ENCODE data around the gene TMEM52.
"Not testable (repeated sequence)": the region's sequence is repeated elsewhere in the genome, so short reads cannot be mapped to it uniquely, and the experiment has no call there.

Gene TMEM52

GRCh38 chr1:1893997-1894353 is 25.1 kb downstream of the TMEM52 start:
- DNase-seq (ENCODE audit: low spot score), result no peak

DNA sequence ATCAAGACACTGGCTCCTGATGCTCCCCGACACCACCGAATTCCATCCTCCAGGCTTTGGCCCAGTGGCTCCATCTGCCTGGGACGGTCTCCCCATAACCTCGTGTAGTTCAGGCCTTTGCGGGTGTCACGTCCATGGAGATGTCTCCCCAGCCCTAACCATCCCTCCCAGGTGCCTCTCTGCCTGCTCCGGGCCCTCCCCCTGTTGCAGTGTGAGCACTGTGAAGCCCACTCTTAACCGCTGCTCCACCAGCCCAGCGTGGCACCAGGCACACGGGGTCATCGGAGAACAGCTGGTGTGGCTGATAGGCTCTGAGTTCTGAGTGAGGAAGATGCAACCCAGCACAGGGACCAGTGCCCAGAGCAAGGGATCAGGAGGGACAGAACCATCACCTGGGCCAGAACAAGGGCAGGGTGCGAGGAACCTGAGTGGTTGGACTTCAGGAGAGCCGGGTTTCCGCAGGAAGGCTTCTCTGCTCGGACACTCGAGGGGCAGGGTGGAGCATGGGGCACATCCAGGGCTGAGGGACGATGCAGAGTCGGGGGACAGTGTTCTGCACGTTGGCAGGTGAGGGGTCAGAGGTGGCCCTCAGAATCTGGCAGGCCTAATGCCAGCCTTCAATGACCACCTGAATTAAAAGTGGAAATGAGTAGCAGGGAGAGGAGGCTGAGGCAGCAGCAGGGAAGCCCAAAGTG is 25.6 kb downstream of the TMEM52 start:
- no peak for DNase-seq (ENCODE audit: low spot score)

GRCh38 chr1:1892763-1893120 is 26.3 kb downstream of the TMEM52 start:
- no peak for DNase-seq (ENCODE audit: low spot score)

DNA sequence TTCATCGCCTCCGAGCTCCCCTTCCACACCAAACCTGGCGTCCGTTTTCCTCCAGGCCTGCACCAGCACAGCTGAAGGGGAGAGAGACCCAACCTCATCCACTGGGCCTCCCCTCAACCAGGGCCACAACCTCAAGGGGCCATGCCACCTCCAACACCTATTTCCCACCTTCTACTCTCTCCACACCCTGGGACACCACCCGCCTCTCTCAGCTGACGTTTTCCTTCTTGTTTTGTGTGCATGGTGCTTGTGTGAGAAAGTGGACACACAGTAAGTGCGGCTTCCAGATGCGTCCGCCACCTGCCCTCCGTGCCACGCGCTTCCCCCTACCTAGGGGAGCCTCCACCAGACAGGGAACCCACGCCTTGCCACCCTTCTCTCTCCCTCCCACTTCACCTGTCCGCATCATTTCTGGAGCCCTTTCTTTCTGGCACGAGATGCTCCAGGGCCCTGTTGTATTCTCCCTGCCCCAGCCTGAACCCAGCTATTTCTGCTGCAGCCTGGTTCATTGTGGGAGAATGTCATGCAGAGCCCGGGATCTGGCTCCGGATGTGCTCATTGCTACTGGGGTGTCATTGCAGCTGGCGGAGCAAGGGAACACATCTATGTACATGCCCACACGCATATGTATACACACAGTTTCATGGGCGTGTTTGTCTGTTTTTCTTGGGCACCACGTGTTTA is 26.9 kb downstream of the TMEM52 start:
- DNase-seq (ENCODE audit: low spot score), result no peak

GRCh38 chr1:1891349-1892078 is 27.6 kb downstream of the TMEM52 start:
- DNase-seq (ENCODE audit: low spot score), result peak; percentile 61

DNA sequence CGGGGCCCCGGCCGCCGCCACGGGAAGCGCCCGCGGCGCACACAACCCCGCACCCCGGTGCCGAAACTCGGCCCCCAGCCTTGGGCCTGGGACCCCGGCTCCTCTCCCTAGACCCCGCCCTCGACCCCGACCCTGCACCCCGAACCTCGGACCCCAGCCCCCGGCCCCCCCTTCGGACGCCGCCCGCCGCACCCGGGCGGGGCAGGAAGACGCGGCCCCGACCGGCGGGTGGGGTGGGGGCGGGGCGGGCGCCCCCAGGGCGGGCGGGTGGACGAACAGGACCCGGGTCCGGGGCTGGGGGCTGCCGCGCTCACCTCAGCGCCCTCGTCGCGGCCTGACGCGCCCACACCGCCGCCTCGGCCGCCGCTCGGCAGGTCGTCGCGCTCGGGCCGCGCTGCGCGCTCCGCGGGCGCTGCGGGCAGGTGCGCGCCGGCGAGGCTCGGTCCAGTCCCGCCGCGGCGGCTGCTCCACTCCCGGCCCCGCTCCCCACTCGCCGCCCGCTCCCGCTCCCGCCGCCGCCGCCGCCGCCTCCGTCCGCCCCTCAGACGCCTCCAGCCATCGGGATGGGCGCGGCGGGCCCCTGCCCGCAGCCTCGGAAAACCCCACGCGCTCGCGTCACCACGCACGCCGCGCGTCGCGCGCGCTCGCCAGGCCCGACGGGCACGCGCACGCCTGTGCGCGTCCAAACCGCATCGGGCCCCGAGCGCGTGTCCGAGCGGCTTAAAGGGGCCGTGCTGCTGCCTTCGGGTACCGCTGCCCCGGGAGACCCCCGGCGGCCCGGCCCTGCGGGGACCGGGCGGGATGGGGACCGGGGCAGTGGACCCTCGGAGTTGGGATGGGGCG is 28.4 kb downstream of the TMEM52 start, which contains the start of gene GNB1:
GNB1 (minus strand) TSS at position 582 of the 843 bp plus-strand sequence. CDS start 65,634 bp downstream, outside the sequence.
- DNase-seq (ENCODE audit: low spot score), result peak; percentile 88

DNA sequence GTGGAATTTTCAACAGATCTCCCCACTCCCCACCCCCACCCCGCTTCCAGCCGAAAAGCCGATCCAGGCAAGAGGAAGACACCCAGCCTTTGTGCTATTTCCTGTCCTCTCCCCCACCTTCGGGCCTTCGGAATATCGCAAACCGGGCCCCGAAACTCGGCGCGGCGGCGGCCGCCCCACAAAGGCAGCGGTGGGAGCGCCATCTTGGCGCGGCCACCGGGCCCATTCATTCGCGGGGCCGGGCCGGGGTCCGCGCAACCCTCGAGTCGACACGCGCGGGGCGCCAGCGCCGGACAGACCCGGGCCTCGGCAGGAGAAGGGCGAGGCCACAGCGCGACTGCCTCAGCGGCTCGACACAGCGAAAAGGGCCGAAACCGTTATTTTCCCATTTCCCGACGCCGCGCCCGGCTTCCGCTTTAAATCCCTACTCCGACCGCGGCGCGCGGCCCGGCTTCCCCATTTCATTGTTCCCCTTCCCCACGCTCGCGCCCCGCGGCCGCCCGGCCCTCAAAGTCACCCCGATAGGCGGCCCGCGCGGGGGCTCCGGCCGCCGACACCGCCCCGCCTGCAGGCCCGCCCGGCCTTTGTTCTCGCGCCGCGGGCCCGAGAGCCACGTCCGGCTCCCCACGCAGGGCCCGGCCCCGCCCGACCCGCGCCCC is 29.1 kb downstream of the TMEM52 start:
- DNase-seq (ENCODE audit: low spot score), result no peak

DNA sequence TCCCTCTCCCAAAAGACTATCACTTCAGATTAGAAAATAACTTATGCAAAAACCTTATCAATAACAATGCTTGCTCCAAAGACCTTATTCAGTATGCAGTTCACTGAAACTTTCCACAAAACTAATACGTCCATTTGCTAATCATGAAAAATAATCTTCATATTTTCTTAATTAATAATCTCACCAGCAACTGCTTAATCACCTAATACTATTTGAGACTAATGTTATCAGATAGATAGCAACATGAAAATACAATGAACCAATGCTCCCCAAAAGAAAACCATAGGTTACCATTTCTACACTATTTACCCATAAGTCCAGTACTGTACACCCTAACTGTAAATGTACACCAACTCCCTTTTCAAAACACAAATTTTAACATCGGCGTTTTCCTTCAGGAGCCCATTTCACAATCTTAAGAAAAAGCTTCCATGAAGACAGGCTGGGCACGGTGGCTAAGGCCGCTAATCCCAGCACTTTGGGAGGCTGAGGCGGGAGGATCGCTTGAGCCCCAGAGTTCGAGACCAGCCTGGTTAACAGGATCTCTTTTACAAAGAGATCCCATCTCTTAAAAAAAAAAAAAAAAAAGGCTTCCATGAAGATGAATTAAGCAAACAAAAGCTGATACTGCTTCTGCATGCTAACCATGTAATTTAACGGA is 29.9 kb downstream of the TMEM52 start:
- no peak for DNase-seq (ENCODE audit: low spot score)

DNA sequence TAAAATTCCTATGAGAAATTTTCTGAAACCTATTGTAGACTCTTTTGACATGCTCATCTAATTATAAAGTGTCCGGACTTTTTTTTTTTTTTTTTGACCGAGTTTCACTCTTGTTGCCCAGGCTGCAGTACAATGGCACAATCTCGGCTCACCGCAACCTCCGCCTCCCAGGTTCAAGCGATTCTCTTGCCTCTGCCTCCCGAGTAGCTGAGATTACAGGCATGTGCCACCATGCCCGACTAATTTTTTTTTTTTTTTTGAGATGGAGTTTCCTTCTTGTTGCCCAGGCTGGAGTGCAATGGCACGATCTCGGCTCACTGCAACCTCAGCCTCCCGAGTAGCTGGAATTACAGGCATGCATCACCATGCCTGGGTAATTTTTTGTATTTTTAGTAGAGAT is 35.2 kb downstream of the TMEM52 start:
- not testable (repeated sequence) for DNase-seq (ENCODE audit: low spot score)

DNA sequence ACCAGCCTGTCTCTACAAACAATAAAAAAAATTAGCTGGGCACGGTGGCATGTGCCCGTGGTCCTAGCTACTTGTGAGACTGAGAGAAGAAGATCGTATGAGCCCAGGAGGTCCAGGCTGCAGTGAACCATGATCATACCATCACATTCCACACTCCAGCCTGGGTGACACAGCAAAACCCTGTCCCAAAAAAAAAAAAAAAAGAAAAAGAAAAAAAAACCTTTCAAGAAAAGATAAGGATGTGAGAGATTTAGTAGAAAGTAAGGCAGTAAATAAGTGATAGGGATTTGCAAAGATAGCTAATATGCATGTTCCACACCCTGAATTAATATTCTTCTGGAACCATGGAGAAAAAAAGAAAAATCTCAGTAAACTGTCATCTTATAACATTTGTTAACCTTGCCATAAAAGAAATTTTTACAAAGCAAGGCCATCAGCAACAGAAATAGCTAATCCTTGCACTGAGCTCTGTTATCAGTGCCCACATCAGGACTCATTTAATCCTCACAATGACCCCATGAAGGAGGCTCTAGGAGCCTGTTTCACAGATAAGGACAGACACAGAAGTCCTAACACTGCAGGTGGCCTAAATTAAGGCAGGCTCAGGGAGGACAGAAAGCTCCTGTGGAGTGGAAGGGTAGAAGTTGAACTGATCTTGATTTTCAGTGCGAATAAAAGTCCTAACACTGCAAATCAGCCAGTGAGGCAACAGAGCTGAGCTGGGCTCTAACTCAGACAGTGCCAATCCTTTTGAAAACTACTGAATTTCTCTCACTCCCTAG is 35.8 kb downstream of the TMEM52 start:
- DNase-seq (ENCODE audit: low spot score), result no peak

- no peak for DNase-seq (ENCODE audit: low spot score)
Measured at GRCh38 chr1:1881727-1882126, 37.4 kb downstream of the TMEM52 start.

DNA sequence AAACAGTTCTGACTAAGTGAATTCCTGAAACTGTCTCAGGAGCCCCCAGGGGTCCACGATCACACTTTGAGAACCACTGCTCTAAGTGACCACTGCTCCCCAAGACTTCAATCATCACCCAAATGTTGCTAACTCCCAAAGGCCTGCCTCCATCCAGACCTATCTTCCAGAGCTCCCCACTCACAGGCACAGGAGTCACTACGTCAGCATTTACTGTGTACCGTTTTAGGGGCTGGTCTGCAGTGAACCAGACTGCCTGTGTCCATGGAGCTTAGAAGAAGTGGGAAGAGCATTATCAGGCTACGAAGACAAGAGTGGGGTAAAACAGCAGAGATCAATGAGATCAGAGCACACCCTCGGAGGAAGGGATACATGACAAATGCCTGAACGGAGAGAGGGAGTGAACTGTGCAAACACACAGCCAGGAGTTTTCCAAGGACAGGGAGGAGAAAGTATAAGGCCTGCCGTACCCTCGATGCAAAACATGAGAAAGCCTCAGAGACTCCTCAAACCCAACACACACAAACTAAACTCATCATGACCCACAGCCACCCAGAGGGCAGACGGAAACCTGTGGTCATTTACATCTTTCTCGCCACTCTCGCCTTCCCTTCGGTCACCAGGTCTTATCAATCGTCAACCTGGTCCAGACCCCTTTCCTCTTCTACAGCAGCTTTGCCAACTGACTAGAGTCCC is 38.3 kb downstream of the TMEM52 start:
- DNase-seq (ENCODE audit: low spot score), result no peak

GRCh38 chr1:1879942-1880341 is 39.1 kb downstream of the TMEM52 start:
- no peak for DNase-seq (ENCODE audit: low spot score)

GRCh38 chr1:1877865-1878436 is 41.1 kb downstream of the TMEM52 start:
- DNase-seq (ENCODE audit: low spot score), result no peak

DNA sequence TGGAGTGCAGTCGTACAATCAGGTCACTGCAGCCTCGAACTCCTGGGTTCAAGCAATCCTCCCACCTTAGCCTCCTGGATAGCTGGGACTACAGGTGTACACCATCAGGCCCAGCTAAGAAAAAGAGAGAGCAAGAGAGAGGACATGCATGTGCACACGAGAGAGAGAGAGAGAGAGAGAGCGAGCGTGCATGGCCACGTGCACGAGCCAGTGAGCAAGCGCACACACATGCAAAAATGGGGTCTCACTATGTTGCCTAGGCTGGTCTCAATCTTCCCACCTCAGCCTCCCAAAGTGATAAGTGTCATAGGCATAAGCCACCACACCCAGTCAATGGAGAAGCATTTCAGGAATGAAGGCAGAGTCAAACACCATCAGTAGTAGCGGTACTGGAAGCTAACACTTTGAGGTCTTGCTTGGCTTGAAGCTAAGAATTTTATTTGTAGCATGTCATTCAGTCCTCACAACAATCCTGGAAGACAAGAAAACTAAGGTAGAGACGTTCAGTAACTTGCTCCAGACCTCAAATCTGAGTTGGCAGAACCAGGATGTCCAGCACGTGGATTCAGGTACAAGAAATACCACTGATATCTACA is 42.6 kb downstream of the TMEM52 start:
- DNase-seq (ENCODE audit: low spot score), result no peak

- no peak for DNase-seq (ENCODE audit: low spot score)
Measured at GRCh38 chr1:1875932-1876331, 43.1 kb downstream of the TMEM52 start.

DNA sequence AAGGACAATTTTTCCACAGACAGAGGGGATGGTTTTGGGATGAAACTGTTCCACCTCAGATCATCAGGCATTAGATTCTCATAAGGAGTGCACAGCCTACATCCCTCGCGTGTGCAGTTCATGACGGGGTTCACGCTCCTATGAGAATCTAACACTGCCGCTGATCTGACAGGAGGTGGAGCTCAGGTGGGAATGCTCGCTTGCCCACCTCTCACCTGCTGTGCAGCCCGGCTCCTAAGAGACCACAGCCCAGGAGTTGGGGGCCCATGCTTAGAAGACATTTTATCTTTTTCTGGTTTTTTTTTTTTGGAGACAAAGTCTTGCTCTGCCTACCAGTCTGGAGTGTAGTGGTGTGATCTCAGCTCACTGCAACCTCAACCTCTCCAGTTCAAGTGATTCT is 44.2 kb downstream of the TMEM52 start:
- no peak for DNase-seq (ENCODE audit: low spot score)

DNA sequence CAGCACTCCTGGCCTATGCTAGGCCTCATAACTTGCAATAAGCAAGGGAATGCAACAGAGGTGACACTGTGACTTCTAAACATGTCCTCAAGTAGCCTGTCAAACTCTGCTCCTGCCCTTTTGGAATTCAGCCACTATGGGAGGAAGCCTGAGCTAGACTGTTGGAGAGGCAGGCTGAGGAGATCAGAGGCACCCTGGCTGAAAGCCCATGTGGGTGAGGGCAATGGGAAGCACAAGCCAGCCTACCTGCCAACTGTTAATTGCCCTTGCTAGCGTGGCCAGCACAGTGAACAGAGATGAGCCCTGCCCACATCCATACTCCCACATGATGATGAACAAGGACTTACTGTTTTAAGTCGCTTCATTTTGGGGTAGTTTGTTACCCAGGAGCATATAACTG is 45.9 kb downstream of the TMEM52 start:
- no peak for DNase-seq (ENCODE audit: low spot score)

Data from putamen (tissue), 1 donor.